Measurements from ENCODE around the gene ACTN1. TPM values are rescaled to one million over a fixed set of nuclear protein-coding genes. Genes with fewer than 3 reads are reported as not detected.

ACTN1 gene
- total RNA-seq, 1 donor from 2014 or later, result 77.1 TPM

DNA sequence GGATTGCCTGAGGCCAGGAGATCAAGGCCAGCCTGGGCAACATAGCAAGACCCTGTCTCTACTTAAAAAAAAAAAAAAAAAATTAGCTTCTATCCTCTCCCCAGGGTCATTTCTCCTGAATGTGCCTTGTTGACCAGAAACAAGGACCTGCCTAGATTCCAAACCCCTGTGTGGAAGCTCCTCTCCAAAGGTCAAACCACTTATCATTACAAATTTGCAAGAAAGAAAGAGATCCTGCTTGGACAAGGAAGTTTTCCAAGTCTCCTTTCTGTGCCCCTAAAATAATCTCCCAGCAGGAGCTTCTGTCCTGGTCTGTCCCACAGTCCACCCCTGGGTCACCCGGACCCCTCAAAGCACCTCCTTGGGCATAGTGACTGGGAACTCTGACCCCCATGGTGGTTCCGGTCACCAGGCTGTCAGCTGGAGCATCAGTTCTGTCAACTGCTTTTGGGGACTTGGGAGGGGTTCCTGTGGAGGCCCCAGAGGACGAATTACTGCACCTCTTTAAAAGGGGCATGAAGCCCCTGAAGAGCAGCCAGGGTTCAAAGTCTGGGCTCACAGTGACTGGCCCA lies 38.4 kb downstream of the ACTN1 start:
- TF ChIP-seq CTCF (conservative IDR thresholded peaks at IDR 0.05), result no peak
- no peaks in the 10 kb centered on the region for H3K9me3 Mint-ChIP-seq
- H3K4me3 Mint-ChIP-seq, result no peak overlapping the region
- H3K36me3 Mint-ChIP-seq (ENCODE audit: low read depth), result no peaks in the 10 kb centered on the region
- no peak for DNase-seq (ENCODE audit: low read depth, low spot score)
- no peak overlapping the region for H3K27ac Mint-ChIP-seq (ENCODE audit: unreplicated experiment)
- peaks cover 64% of the 10 kb centered on the region for H3K4me1 Mint-ChIP-seq
- H3K27me3 Mint-ChIP-seq (ENCODE audit: low read depth), result no peaks in the 10 kb centered on the region

GRCh38 chr14:68939893-68940613 lies 39.0 kb downstream of the ACTN1 start:
- TF ChIP-seq CTCF (conservative IDR thresholded peaks at IDR 0.05), result no peak
- Mint-ChIP-seq H3K27me3 (ENCODE audit: low read depth) (no peaks in the 10 kb centered on the region), H3K27ac (ENCODE audit: unreplicated experiment) (no peak overlapping the region), H3K9me3 (no peaks in the 10 kb centered on the region), H3K36me3 (ENCODE audit: low read depth) (no peaks in the 10 kb centered on the region), H3K4me1 (peaks cover 60% of the 10 kb centered on the region), H3K4me3 (no peak overlapping the region)
- DNase-seq (ENCODE audit: low read depth, low spot score), result no peak

- TF ChIP-seq CTCF (conservative IDR thresholded peaks at IDR 0.05), result no peak
- no peak for DNase-seq (ENCODE audit: low read depth, low spot score)
- H3K27ac Mint-ChIP-seq (ENCODE audit: unreplicated experiment), result no peak overlapping the region
- no peaks in the 10 kb centered on the region for H3K9me3 Mint-ChIP-seq
- H3K36me3 Mint-ChIP-seq (ENCODE audit: low read depth), result no peaks in the 10 kb centered on the region
- H3K27me3 Mint-ChIP-seq (ENCODE audit: low read depth), result no peaks in the 10 kb centered on the region
- H3K4me3 Mint-ChIP-seq, result no peak overlapping the region
- H3K4me1 Mint-ChIP-seq, result peaks cover 53% of the 10 kb centered on the region
Observed at GRCh38 chr14:68939181-68939892, 39.8 kb downstream of the ACTN1 start.

DNA sequence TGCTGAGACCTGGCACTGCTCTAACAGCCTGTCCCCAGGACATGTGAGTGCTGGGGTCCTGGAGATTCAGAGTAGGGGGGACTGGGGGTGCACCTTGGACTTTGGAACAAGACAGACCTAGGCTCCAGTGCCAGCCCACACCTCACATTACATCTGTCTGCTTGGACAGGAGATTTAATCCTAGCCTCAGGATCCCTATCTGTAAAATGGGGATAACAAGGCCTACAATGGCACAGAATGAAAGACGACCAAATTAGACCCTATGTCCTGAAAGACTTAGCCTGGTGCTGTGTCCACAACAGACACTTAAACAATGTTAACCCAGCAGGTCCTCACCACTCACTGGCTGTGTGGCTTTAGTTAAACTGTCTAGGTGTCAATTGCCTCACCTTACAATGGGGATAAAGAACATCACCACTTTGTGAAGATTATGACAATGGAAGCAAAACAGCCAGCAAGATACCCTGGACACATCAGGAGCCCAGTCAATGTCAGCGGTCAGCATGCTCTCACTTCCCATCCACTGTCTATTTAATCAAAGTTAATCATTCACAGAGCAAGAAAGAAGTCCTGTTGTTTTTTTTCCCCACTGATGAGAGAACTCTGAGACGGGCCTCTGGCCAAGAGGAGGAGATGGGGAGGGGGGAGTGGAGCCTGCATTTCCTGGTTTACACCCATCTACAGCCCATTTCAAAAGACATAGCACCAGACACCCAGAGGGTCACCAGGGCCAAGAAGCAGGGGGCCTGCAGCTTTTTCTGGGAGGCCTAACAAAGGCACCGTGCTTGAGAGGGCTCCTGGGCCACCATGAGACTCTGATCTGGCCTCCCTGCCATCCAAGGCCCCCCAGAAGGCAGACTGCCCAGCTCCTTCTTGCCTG lies 40.6 kb downstream of the ACTN1 start:
- Mint-ChIP-seq H3K4me1 (peaks cover 50% of the 10 kb centered on the region), H3K9me3 (no peaks in the 10 kb centered on the region), H3K4me3 (no peak overlapping the region), H3K27ac (ENCODE audit: unreplicated experiment) (peak overlapping the region; percentile 81), H3K36me3 (ENCODE audit: low read depth) (no peaks in the 10 kb centered on the region), H3K27me3 (ENCODE audit: low read depth) (no peaks in the 10 kb centered on the region)
- DNase-seq (ENCODE audit: low read depth, low spot score), result no peak
- no peak for TF ChIP-seq CTCF (conservative IDR thresholded peaks at IDR 0.05)
